HCT116 (cell line): ENCODE results near the gene MYO7B. TPM values are rescaled to one million over a fixed set of nuclear protein-coding genes. Genes with fewer than 3 reads are reported as not detected.

Experiments used
- ATAC-seq: fragments of 200-7000 bp; cut with Tn5 transposase; 2 replicates; pipeline ENCODE4 v1.9.1; 2020; ENCODE audit warnings: mild to moderate bottlenecking, moderate library complexity
- BruUV-seq: library from RNA; stranded (reverse); fragments of 400-500 nt; replicated peaks from 2 replicates; lab custom pipeline; 2021; lab: Mats Ljungman, UMichigan
- CTCF ChIA-PET: fragments of 300-600 bp; sonication (Branson Sonifier 250); formaldehyde crosslinking; loops from one replicate; lab custom pipeline; 2021; ENCODE audit warnings: antibody characterized with exemption; lab: Charles Lee
- POLR2A ChIA-PET: fragments of 300-600, 350-600 bp; sonication (Branson Sonifier 250); formaldehyde crosslinking; loops from one replicate; lab custom pipeline; 2021; ENCODE audit warnings: antibody characterized with exemption; lab: Charles Lee
- RAD21 ChIA-PET, 2 experiments: fragments of 300-600 bp; sonication (Branson Sonifier 250); formaldehyde crosslinking; loops; one replicate each; lab custom pipeline; 2023; ENCODE audit warnings: low total read pairs in 2 of 2; ENCODE audit not compliant: uncharacterized antibody in 2 of 2, unreplicated experiment in 2 of 2, low non-redundant PET in 1 of 2; lab: Charles Lee
- DNase-seq: peaks from one replicate; pipeline ENCODE4 v3.0.0-alpha.2; 2010; ENCODE audit warnings: low read depth, low spot score
- H2AFZ ChIP-seq: fragments of 200-600 bp; shearing (Covaris generic), sonication (generic); 2 replicates; pipeline ENCODE4 v1.6.1; 2017; ENCODE audit warnings: low read depth, mixed run types, mixed read lengths, antibody characterized with exemption, low read length; ENCODE audit not compliant: poor library complexity, severe bottlenecking
- H3K27ac ChIP-seq: 2 replicates; pipeline ENCODE4 v1.5.1; 2012; ENCODE audit warnings: low read depth, low read length
- H3K27me3 ChIP-seq: fragments of 200-600 bp; sonication (generic); 2 replicates; pipeline ENCODE4 v1.6.1; 2016; ENCODE audit warnings: mixed run types, low read length, mixed read lengths; ENCODE audit not compliant: insufficient read depth
- H3K36me3 ChIP-seq, 2 experiments: fragments of 200-500 bp in 1 of 2; fragments of 200-600 bp in 1 of 2; sonication (Bioruptor generic) in 1 of 2; sonication (generic) in 1 of 2; 2 replicates each; pipeline versions ENCODE4 v1.5.1 to v1.6.1; 2014 to 2016; ENCODE audit warnings: low read length in 2 of 2, inconsistent platforms in 1 of 2, mixed read lengths in 1 of 2, mixed run types in 1 of 2; ENCODE audit not compliant: insufficient read depth in 2 of 2, control insufficient read depth in 1 of 2
- H3K4me1 ChIP-seq, 2 experiments: fragments of 200-600 bp in 1 of 2; sonication (generic) in 1 of 2; 2 replicates each; pipeline versions ENCODE4 v1.5.1 to v1.6.1; 2012 to 2017; ENCODE audit warnings: low read length in 2 of 2, inconsistent platforms in 1 of 2, mild to moderate bottlenecking in 1 of 2, mixed read lengths in 1 of 2, mixed run types in 1 of 2, moderate library complexity in 1 of 2; ENCODE audit not compliant: insufficient read depth in 2 of 2, control insufficient read depth in 1 of 2
- H3K4me2 ChIP-seq: fragments of 200-600 bp; sonication (generic); 2 replicates; pipeline ENCODE4 v1.6.1; 2017; ENCODE audit warnings: mixed run types, low read length, mixed read lengths
- H3K4me3 ChIP-seq, 2 experiments: fragments of 200-600 bp in 1 of 2; sonication (generic) in 1 of 2; replicated peaks in 1 of 2; 2 replicates each; pipeline ENCODE4 v1.5.1; 2011 to 2016; ENCODE audit warnings: low read length in 2 of 2, control low read depth in 1 of 2, low read depth in 1 of 2, mild to moderate bottlenecking in 1 of 2, mixed read lengths in 1 of 2, mixed run types in 1 of 2
- H3K79me2 ChIP-seq: fragments of 200-600 bp; sonication (generic); 2 replicates; pipeline ENCODE4 v1.6.1; 2017; ENCODE audit warnings: mild to moderate bottlenecking, mixed run types, low read length, moderate library complexity, mixed read lengths; ENCODE audit not compliant: insufficient read depth
- H3K9ac ChIP-seq: fragments of 200-600 bp; sonication (generic); 2 replicates; pipeline ENCODE4 v1.6.1; 2016; ENCODE audit warnings: low read length, mixed read lengths
- H3K9me2 ChIP-seq: fragments of 200-600 bp; sonication (generic), shearing (Covaris generic); 2 replicates; pipeline ENCODE4 v1.6.1; 2017; ENCODE audit warnings: mixed run types, mild to moderate bottlenecking, moderate library complexity; ENCODE audit not compliant: insufficient read depth
- H3K9me3 ChIP-seq, 2 experiments: fragments of 200-500 bp in 1 of 2; fragments of 200-600 bp in 1 of 2; sonication (Bioruptor generic) in 1 of 2; sonication (generic) in 1 of 2; 2 replicates each; pipeline ENCODE4 v1.6.1; 2014 to 2017; ENCODE audit warnings: low read length in 2 of 2, mixed read lengths in 2 of 2, inconsistent platforms in 1 of 2, low read depth in 1 of 2, mild to moderate bottlenecking in 1 of 2, mixed run types in 1 of 2, moderate library complexity in 1 of 2; ENCODE audit not compliant: control insufficient read depth in 1 of 2, insufficient read depth in 1 of 2
- H4K20me1 ChIP-seq: fragments of 200-600 bp; sonication (generic), shearing (Covaris generic); 2 replicates; pipeline ENCODE4 v1.6.1; 2017; ENCODE audit warnings: mixed run types, mild to moderate bottlenecking, moderate library complexity; ENCODE audit not compliant: insufficient read depth
- FOSL1 ChIP-seq: IDR thresholded peaks from 2 replicates; pipeline ENCODE4 v1.6.1; 2012; ENCODE audit warnings: low read depth
- RAD21 ChIP-seq: IDR thresholded peaks from 2 replicates; pipeline ENCODE4 v1.6.1; 2012; ENCODE audit warnings: low read depth, mild to moderate bottlenecking
- SIN3A ChIP-seq: IDR thresholded peaks from 2 replicates; pipeline ENCODE4 v1.6.1; 2012; ENCODE audit warnings: low read depth
- SP1 ChIP-seq: IDR thresholded peaks from 2 replicates; pipeline ENCODE4 v1.6.1; 2012; ENCODE audit warnings: low read depth
- TCF7L2 ChIP-seq: IDR thresholded peaks from 2 replicates; pipeline ENCODE4 v1.7.0; 2011; ENCODE audit warnings: borderline replicate concordance, inconsistent platforms; ENCODE audit not compliant: insufficient read depth, insufficient read length; ENCODE audit errors: extremely low read depth
- intact Hi-C: fragments of 100-400 bp; cut with micrococcal nuclease; formaldehyde crosslinking; loops from 2 replicates; pipeline ENCODE4 v1.10.0; 2022
- total RNA-seq: library from RNA; stranded (reverse); gene quantifications from one replicate; pipeline ENCODE4 v1.2.1, GENCODE V29; 2021; ENCODE audit not compliant: unreplicated experiment
- TF ChIP-seq, protein P1 (sequence below): IDR thresholded peaks from 2 replicates; pipeline ENCODE4 v1.6.1; 2012; ENCODE audit warnings: low read depth

The MYO7B gene
- total RNA-seq, 1 experiment from 2014 or later = 0.07 TPM

DNA sequence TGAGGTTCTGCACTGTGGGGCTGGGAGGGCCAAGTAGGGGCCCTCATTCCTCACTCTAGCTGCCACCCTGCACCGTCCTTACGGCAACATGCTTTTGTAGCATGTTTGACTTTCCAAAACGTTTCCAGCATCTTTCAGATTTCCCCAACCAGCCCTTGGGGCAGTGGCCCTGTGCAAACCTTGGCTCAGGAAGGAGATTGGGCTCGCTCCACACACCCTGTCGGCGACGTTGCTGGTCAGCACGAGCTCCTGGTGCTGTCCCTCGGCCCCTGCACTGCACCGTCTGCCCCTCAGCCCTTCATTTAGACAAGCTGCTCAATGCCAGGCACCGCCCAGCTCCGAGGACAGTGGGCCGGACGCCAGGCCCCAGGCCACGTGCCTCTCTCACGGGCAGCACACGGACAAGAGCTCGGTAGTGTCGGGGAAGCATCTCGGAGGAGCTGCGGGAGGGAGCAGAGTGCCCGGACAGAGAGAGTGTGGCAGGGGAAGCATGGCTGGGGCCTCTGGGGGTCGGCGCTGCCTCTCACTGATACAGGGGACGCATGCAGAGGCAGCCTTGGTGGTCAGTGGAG lies 117.4 kb downstream of the MYO7B start:
- Histone ChIP-seq H3K4me3 (no peak overlapping the region), H3K9me3 (no peaks in the 10 kb centered on the region), H2AFZ (no peak overlapping the region), H3K9ac (no peak overlapping the region), H3K27ac (no peak overlapping the region), H3K79me2 (no peaks in the 10 kb centered on the region), H3K9me2 (no peaks in the 10 kb centered on the region), H3K4me2 (no peak overlapping the region), H4K20me1 (no peaks in the 10 kb centered on the region), H3K36me3 (no peaks in the 10 kb centered on the region), H3K4me1 (peaks cover 2 to 15% of the 10 kb centered on the region in 2 experiments; a peak in 3 of 4 replicates)
- no TSS peak for BruUV-seq
- no peak for DNase-seq
- RAD21 ChIA-PET = no interaction called here
- CTCF ChIA-PET = interaction anchor here (1.5 kb wide), 1 partner anchor 61 kb away, joined by 10 read pairs; no protein-coding TSS in a partner anchor
- intact Hi-C loops = no loop called here
- no peak for TF ChIP-seq RAD21
- no peak for TF ChIP-seq FOSL1
- TF ChIP-seq, protein P1, sequence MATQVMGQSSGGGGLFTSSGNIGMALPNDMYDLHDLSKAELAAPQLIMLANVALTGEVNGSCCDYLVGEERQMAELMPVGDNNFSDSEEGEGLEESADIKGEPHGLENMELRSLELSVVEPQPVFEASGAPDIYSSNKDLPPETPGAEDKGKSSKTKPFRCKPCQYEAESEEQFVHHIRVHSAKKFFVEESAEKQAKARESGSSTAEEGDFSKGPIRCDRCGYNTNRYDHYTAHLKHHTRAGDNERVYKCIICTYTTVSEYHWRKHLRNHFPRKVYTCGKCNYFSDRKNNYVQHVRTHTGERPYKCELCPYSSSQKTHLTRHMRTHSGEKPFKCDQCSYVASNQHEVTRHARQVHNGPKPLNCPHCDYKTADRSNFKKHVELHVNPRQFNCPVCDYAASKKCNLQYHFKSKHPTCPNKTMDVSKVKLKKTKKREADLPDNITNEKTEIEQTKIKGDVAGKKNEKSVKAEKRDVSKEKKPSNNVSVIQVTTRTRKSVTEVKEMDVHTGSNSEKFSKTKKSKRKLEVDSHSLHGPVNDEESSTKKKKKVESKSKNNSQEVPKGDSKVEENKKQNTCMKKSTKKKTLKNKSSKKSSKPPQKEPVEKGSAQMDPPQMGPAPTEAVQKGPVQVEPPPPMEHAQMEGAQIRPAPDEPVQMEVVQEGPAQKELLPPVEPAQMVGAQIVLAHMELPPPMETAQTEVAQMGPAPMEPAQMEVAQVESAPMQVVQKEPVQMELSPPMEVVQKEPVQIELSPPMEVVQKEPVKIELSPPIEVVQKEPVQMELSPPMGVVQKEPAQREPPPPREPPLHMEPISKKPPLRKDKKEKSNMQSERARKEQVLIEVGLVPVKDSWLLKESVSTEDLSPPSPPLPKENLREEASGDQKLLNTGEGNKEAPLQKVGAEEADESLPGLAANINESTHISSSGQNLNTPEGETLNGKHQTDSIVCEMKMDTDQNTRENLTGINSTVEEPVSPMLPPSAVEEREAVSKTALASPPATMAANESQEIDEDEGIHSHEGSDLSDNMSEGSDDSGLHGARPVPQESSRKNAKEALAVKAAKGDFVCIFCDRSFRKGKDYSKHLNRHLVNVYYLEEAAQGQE = no peak
- no peak for TF ChIP-seq SIN3A
- TF ChIP-seq TCF7L2 = no peak
- no peak for TF ChIP-seq SP1
- TF ChIP-seq, all 23 proteins: peak for 0
- no peak for ATAC-seq
- POLR2A ChIA-PET = no interaction called here
- H3K27me3 ChIP-seq = no peaks in the 10 kb centered on the region
